Mammary epithelial cell (primary cell): Measurements from ENCODE around the gene MRPS31.

Experiments
- CTCF ChIP-seq, 2 donors: IDR thresholded peaks in 1 of 2; conservative IDR thresholded peaks in 1 of 2; 2 replicates each; pipeline ENCODE4 v1.5.1; 2011 to 2012; ENCODE audit warnings: inconsistent platforms in 2 of 2, low read length in 2 of 2, mild to moderate bottlenecking in 2 of 2, control low read depth in 1 of 2, low read depth in 1 of 2; ENCODE audit not compliant: insufficient read depth in 1 of 2; ENCODE audit errors: extremely low read depth in 1 of 2
- EZH2 ChIP-seq: IDR thresholded peaks from 2 replicates; pipeline ENCODE4 v1.6.1; 2012; ENCODE audit warnings: low read length, inconsistent platforms, borderline replicate concordance

- TF ChIP-seq CTCF (conservative IDR thresholded peaks at IDR 0.05 in 1 of 2, IDR thresholded peaks at IDR 0.05 in 1 of 2; ENCODE audit: extremely low read depth in 1 of 2, insufficient read depth in 1 of 2, low read depth in 1 of 2, low read length in 2 of 2): no peak
- TF ChIP-seq EZH2: no peak
Observed at GRCh38 chr13:40800559-40800958, 29.6 kb upstream of the MRPS31 start.
